Left forelimb (tissue), 1 donor: Measurements from ENCODE around the gene CDC73.
"Not testable (repeated sequence)": the region's sequence is repeated elsewhere in the genome, so short reads cannot be mapped to it uniquely, and the experiment has no call there.

Source experiments
- DNase-seq: peaks from one replicate; pipeline ENCODE4 v3.0.0-alpha.2; 2018; ENCODE audit warnings: low spot score

Gene CDC73

DNA sequence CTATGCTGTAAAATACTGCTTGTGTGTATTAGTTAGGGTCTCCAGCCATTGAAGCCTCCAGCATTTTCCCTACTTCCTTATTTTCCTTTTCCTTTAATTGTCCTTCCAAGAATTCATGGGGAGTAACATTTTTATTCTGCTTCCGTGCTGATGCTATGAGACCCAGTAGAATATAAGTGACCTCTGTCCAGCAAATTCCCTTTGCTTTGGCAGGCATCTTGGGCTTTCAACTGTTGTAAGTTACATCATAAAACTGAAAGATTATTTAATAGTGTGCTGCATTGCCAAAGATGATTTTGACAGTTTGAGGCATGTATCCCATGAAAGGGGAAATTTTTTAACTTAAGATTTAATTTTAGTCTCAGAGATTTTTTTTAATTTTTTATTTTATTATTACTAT is 112.7 kb downstream of the CDC73 start:
- DNase-seq = no peak

DNA sequence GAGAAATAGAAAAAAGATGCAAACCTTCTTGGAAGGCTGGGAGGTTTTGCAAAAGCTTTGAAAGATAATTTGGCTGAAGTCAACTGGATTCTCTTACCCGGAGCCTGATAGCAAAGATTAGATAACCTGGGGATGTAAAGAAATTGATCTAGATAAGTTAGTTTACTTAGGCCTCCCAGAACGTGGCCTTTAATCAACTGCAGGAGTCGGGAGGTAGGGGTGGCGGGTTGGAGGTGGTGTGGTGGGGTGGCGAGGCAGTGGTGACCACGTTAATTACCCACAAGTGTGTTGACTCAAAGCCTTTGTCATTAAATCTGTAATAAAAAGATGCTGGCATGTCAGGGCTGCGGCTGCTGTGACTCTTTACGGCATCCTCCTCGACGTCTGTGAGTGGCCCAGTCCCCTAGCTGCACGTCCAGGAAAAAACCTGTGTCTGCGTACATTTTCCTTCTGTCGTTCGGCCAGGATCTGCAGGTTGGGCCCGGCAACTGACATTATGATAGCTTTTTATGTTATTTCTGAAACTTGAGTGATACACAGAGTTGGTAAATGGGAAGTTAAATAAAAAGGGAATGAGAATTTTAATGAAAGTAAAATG is 115.6 kb downstream of the CDC73 start:
- DNase-seq = no peak

DNA sequence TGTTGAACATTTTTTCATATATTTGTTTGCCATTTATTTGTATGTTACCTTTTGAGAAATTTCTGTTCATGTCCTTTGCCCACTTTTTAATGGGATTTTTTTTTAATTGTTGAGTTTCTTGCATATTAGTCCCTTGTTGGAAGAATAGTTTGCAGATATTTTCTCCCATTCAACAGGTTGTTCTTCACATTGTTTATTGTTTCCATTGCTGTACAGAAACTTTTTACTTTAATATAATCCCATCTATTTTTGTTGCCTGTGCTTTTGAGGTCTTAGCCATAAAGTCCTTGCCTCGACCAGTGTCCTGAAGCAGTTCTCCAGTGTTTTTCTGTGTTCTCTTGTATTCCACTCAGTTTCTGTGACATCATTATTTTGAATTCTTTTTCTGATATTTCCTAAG is 118.8 kb downstream of the CDC73 start:
- no peak for DNase-seq

DNA sequence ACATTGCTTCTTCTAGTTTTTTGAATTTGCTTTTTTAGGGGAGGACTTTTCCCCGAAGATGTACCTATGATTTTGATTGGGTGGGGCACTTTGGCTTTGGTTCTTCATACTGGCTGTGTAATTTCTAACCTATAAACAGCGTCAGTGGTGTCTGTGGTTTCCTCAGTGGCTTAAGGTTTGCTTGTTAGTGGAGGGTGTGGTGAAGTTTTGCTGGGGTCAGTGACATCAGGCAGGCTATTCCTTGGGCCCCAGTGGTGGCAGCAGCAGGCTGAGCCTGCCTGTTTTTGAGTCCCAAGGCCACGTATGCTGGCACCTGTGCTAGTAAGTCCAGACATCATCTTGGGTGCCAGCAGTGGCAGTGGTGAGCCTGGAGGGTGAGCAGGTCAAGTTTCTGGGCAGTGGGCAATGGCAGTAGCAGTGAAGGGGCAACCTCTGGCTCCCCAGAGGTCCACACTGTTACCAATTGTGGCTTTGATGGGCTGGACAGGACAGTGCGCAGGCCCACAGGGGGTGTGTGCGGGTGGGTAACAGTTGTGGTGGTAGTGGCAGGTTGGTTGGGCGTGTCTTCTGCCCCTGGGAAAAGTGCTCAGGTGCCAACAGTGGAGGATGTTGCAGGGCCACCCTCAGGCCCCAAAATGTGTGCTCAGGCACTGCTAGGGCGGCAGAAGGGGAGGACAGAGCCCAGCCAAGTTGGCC is 119.4 kb downstream of the CDC73 start:
- DNase-seq = no peak

DNA sequence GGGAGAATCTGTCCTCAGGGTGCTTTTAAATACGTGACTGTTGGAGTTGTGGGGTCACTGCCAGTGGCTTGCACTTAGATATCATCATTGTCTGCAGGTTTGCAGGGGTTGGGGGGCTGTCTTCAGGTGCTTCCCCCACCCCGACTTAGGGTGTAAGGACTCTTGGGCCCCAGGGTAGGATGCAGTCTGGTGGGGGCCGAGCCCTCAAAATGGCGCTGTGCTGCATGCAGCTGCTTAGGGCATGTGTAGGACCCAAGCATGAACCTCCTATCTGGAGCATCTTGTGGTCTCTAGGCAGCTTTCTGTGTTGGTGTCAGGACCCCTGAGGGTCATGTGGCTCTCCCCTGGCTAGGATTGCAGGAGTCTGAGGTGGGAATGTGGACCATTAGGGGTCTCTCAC is 120.2 kb downstream of the CDC73 start:
- no peak for DNase-seq

DNA sequence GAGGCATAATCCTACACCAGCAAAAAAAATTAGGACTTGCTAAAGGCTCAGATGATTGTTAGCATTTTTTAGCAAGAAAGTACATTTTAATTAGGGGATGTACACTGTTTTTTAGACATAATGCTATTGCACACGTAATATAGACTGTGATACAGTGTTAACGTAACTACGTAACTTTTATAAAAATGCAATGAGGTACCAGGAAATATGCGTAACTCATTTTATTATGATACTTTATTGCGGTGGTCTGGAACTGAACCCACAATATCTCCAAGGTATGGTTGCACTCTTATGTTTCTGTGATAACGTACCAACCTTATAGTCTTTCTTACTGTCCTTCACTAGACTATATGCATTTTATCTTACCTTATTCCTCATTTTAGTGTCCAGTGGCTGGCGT is 127.4 kb downstream of the CDC73 start:
- DNase-seq = no peak

DNA sequence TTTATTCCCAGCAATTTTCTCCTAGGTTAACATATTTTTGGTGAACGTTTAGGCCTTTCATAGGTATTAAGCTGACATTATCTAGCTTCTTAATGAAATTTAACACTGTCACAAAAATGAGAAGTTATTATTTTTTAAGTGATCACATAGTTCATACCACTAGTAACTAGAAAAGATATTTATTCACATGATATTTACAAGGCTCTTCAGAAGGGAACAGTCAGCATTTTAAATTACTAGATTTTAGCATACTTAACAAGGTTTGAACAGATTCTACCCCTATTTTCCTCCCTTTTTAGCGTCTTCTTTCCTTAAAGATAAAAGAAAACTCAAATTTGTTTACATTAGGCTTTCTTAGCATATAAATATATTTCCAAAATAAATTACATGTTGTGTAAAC is 130.1 kb downstream of the CDC73 start:
- DNase-seq = no peak

DNA sequence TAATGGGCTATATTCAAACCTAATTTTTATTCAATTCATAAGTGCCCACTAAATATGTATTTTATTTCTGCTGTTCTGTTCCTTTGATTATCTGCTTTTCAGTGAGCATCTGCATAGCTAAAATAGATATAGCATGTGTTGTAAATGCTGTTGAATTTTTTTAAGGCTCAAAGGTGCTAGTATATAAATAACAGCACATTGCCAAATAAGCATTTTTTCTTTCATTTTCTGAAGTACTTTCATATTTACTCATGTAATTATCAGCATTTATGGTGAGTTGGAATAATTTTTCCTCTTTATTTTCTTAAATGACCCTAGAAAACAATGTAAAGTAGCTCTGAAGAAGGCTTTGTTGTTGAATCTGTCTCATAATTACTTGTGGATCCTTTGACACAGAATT is 134.2 kb downstream of the CDC73 start:
- no peak for DNase-seq

DNA sequence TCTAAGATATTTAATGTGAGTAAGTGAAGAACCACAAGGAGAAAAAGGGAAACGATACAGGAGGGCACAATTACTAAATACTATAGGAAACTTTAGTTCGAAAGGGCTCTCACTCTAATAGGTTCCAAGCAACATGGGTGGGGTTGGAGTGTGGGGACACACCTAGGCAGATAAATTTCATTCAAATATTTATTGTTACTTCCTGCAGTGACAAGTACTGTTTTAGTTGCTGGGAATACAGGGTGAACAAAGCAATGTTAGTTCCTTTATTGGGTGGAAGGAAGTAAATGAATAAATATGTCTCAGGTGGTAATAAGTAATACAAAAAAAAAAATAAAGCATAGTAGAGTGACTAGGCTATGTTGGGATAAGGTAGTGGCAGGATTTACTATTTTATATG is 137.8 kb downstream of the CDC73 start:
- no peak for DNase-seq

DNA sequence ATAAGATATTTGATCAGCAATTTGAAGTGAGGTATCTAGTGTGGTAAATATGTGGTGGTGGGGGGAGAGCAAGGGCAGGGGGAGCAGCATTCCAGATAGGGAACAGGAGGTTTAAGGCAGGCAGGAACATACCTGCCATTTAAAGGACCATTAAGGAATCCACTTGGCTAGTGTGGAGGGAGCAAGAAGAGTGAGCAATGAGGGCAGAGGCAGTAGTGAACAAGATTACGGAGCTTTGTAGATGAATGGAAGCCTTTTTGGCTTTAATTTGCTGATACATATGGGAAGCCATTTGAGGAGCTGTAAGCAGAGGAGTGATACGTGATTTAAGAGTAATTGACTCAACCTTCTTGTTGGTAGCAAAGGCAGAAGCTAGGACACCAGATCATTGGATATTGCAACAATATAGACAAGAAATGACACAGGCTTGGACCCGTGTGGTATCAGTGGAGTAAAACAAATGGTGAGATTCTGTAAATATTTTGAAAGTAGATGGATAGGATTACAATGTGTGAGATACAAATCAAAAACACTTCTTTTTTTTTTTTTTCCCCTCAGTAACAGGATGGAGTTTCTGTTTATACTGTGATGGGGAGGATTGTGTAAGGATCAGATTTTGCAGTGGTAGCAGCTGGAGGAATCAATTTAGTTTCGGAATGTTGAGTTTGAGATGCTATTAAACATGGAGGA is 138.4 kb downstream of the CDC73 start:
- DNase-seq = no peak

DNA sequence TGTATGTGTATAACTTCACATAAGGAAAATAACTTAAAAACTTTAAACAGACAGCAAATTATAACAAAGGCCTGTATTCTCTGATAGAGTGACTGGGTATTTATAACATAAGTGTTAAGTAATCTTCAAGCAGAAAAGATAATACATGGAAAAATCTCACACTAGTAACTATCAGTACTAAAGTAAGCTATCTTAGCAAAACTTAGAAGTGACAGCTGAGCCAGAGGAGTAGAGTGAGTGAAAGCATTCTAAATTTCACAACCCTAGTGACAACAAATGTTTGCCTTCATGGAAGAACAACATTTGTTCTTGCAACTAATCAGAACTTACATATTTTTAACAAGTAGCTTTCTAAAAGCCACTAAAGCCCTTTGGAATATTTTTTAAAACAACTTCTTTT is 139.1 kb downstream of the CDC73 start:
- DNase-seq = no peak

DNA sequence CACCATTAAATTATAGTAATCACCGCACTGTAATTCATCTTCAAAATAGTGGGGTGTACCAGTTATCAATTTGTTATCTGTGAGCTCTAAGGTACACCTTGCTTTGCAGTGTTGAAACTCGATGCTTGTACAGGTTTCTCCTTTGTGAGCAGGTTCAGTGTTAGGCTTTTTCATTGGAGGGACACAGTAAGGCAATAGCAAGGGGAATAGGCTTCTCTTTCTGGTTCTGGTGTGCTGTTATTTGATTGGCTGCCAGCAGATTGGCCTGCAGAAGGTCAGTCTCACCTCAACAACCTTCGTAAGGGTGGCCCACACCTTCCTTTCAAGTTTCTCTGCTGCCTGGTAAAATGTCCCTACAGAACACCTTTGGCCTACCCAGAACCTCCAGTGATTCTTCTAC is 140.8 kb downstream of the CDC73 start:
- DNase-seq = no peak

DNA sequence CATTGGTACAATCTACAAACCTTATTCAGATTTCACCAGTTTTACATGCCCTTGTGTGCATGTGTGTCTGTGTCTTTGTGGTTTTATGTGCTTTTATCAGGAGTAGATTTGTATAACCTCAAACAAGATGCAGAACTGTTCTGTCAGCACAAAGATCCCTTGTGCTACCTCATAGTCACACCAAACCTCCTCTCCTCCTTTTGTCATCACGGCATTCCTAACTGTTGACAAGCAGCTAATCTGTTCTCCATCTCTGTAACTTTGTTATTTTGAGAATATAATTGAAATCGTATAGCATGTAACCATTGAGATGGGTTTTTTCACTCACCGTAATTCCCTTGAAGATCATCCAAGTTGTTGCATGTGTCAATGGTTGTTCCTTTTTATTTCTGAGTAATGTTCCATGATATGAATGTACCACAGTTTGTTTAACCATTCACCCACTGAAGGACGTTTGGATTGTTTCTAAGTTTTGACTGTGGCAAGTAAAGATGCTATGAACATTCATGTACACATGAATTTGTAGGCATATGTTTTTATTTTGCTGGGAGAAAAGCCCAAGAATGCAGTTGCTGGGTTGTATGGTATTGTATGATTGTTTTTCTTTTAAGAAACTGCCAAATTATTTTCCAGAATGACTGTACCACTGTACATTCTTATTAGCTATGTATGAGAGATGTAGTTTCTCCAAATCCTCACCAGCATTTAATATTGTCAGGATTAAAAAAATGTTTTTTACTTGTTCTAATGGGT is 142.7 kb downstream of the CDC73 start:
- no peak for DNase-seq

DNA sequence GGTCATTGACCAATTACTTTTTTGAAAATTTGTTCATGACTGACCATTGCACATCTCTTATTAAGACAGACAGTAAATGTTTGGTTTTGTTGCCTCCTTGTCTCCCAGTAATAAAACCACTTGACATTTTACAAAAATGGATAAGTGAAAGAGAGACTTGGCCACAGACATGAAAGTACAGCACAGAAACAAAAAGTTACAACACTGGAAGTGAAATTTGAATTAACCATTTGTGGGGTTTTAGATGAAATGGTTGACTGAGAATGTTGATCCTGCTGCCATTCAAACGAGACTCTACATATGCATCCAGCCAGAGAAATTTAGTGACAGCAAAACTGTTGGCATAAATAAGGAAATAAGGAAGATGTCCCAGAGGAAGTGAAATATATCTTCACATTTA is 143.9 kb downstream of the CDC73 start:
- no peak for DNase-seq

DNA sequence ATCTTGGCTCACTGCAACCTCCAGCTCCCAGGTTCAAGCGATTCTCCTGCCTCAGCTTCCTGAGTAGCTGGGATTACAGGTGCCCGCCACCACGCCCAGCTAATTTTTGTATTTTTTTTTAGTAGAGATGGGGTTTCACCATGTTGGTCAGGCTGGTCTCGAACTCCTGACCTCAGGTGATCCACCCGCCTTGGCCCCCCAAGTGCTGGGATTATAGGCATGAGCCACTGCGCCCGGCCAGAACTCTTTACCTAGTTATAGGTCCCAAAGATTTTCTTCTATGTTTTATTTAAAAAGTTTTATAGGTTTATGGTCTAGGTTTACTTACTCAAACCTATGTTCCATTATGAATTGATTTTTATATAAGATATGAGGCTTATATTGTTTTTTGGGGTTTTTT is 145.0 kb downstream of the CDC73 start:
- DNase-seq = not testable (repeated sequence)

DNA sequence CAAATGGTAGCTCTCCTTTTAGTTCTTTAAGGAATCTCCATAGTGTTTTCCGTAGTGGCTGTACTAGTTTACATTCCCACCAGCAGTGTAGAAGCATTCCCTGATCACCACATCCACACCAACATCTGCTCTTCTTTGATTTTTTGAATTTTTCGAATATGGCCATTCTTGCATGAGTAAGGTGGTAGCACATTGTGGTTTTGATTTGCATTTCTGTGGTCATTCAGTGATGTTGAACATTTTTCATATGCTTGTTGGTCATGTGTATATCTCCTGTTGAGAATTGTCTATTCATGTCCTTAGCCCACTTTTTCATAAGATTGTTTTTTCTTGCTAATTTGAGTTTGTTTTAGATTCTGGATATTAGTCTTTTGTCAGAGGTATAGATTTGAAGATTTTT is 149.2 kb downstream of the CDC73 start:
- DNase-seq = no peak

DNA sequence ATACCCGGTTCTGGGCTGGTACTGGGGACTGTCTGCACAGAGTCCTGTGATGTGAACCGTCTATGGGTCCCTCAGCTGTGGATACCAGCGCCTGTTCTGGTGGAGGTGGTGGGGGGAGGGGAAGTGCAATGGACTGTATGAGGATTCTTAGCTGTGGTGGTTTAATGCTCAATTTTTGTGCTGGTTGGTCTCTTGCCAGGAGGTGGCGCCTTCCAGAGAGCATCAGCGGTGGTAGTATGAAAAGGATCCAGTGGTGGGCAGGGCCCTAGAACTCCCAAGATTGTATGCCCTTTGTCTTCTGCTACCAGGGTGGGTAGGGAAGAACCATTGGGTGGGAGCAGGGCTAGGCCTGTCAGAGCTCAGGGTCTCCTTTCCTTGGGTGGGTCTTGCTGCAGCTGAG is 153.9 kb downstream of the CDC73 start:
- DNase-seq = no peak

DNA sequence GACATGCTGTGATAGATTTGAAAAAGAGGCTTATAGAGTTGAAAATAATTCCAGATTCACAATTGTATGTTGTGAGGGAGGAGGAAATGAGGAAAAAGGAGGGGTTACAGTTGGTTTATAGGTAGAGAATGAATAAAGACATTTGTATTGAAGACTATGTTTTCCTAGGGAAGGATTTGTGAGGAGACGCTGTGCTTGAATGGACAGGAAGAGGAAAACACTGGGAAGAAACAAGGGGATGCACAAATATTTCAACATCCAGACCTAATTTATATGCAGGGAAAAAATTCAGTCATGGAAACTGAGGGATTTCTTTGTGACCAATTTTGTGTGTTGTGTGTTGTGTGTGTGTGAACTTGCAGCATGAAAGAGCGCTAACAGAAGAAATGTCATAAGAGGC is 157.1 kb downstream of the CDC73 start:
- DNase-seq = no peak

DNA sequence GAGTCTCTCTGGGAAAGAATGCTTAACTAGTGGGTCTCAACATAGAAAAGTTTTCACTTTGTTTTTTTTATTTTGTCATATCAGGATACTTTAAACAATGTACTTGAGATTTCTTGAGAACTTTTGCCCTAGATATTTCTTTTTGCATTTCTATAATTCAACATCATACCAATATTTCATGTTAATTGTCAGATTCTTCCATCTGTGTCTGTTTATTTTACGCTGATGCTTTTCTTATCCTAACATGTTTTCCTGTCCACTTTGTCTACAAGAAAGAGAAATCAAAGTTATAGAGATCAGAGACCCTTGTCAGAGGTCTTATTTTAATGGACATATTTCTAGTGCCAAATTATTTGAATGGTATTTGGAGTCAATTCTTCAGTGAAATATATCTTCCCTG is 160.1 kb downstream of the CDC73 start:
- DNase-seq = no peak

DNA sequence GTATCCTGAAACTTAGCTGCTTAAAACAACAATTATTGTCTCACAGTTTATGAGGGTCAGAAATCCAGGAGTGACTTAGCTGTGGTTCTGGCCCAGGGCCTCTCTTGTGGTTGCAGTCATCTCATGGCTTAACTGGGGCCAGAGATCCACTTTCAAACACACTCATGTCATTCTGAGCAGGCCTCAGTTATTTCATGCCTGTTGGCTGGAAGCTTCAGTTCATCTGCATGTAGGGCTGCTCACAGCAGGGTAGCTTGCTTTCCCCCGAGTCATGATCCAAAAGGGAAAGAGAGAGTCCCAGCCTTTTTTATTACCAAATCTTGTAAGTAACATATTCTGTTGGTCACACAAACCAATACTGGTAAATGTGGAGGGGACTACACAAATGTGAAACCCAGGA is 161.2 kb downstream of the CDC73 start:
- DNase-seq = no peak

DNA sequence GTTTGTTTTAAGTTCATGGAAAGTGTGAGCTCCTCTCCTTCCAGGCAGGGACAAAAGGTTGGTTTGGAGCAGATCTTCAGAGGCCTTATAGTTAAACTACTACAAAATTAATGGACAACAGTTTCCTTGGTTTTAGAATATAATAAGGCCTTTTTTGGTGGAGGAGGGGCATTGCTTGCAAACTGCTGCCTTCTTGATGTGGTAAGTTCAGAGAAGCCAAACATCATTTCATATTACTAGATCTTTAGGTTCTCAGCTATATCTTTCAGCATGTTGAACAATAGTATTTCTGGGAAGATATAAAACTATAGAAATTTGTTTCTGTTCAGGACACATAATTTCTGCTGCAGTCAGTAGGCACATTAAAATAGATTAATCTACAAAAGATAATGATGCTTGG is 162.4 kb downstream of the CDC73 start:
- no peak for DNase-seq

DNA sequence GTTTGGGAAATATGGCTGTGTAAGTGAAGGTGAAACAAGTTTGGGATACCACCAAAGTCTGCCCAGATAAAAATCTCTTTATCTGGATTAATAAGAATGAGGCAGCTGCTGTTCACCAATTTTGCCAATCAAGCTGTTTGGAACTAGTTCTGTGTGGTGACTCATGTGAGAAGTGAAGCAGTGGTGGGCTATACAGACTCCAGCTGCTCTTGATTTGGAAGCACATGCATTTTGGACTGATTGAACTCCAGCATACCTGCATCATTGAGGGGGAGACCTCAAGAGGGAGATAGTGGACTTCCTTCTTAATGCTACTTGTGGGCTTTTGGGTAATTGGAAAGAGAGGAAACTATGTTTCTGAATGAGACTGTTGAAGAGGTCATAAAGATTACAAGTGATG is 163.8 kb downstream of the CDC73 start:
- no peak for DNase-seq

DNA sequence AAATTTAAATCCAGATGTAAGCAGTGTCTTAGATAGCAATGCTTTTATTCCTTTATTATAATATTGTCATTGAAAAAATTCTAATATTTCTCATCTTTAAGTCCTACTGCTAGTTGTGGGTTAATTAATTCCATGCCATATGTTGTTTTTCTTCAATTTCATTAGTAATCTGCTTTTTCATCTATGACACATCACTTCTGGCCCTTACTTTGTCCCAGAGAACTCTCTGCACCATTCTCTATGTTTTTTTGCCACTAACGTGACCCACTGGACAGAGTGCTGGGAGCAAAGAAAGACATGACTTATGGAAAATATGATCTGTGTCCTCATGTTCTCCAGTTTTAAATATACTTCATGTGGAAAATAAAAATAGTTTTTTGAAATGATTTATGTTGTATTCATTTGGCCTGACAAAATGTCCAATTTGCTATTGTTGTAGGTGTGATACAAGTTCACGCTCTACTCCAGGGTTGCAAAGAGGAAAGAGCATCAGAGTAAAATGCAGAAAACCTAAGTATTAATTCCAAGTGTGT is 166.8 kb downstream of the CDC73 start:
- DNase-seq = not testable (repeated sequence)
